Activated naive CD8-positive, alpha-beta T cell treated with anti-CD3 and anti-CD28 coated beads for 36 hours (primary cell): ENCODE results near the gene CNTN5. TPM values are rescaled to one million over a fixed set of nuclear protein-coding genes. Genes with fewer than 3 reads are reported as not detected.

Source experiments
- DNase-seq: peaks from one replicate; pipeline ENCODE4 v3.0.0; 2021
- H3K27ac Mint-ChIP-seq: one replicate; pipeline ENCODE4 v1.8.0; 2022; ENCODE audit warnings: mild to moderate bottlenecking, moderate library complexity, mixed read lengths
- H3K27me3 Mint-ChIP-seq: one replicate; pipeline ENCODE4 v1.8.0; 2022; ENCODE audit warnings: mild to moderate bottlenecking, mixed read lengths
- H3K36me3 Mint-ChIP-seq: one replicate; pipeline ENCODE4 v1.8.0; 2021; ENCODE audit warnings: mild to moderate bottlenecking, mixed read lengths
- H3K4me1 Mint-ChIP-seq: one replicate; pipeline ENCODE4 v1.8.0; 2021; ENCODE audit warnings: mixed read lengths
- H3K4me3 Mint-ChIP-seq: one replicate; pipeline ENCODE4 v1.8.0; 2022; ENCODE audit warnings: mild to moderate bottlenecking, moderate library complexity, mixed read lengths
- H3K9me3 Mint-ChIP-seq: one replicate; pipeline ENCODE4 v1.8.0; 2022; ENCODE audit warnings: mixed read lengths
- total RNA-seq, 2 experiments: library from RNA; stranded (reverse); gene quantifications; one replicate each; pipeline ENCODE4 v1.2.3, GENCODE V29; 2021

CNTN5 gene
- total RNA-seq, 2 experiments from 2014 or later = not detected

DNA sequence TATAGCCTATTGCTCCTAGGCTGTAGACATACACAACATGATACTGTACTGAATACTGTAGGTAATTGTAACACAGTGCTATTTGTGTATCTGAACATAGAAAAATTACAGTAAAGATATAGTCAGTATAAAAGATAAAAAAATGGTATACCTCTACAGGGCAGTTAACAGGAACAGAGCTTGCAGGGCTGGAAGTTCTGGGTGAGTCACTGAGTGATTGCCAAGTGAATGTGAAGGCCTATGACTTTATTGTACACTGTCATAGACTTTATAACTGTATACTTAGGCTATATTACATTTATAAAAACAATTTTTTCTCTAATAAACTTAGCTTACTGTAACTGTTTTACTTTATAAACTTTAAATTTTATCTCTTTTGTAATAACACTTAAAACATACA, 1334.0 kb downstream of the CNTN5 start:
- no peak for DNase-seq
- H3K9me3 Mint-ChIP-seq = peaks cover 5% of the 10 kb centered on the region
- no peak overlapping the region for H3K4me3 Mint-ChIP-seq
- H3K4me1 Mint-ChIP-seq = no peaks in the 10 kb centered on the region
- no peaks in the 10 kb centered on the region for H3K36me3 Mint-ChIP-seq
- no peak overlapping the region for H3K27ac Mint-ChIP-seq
- H3K27me3 Mint-ChIP-seq = no peaks in the 10 kb centered on the region

DNA sequence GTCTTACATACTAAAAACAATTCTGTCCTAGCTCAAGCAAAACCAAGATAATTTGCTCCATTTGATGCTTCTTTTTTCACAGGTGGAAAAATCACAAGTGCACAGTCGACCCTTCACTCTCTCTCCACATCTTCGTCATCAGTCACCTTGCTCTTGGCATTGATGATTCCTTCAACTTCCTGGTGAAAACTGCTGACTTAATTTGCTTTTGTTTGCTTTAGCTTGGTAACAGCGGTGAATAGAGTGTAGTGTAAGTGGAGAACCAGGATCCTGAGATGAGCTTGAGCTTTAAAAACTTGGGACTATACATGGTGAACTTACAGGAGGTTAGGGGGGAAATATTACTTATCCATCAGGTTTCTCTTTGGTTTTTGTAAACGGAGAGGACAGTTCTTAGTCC, 1335.3 kb downstream of the CNTN5 start:
- no peak overlapping the region for H3K27ac Mint-ChIP-seq
- H3K4me3 Mint-ChIP-seq = no peak overlapping the region
- no peaks in the 10 kb centered on the region for H3K36me3 Mint-ChIP-seq
- H3K27me3 Mint-ChIP-seq = no peaks in the 10 kb centered on the region
- peaks cover 4% of the 10 kb centered on the region for H3K9me3 Mint-ChIP-seq
- H3K4me1 Mint-ChIP-seq = no peaks in the 10 kb centered on the region
- no peak for DNase-seq

DNA sequence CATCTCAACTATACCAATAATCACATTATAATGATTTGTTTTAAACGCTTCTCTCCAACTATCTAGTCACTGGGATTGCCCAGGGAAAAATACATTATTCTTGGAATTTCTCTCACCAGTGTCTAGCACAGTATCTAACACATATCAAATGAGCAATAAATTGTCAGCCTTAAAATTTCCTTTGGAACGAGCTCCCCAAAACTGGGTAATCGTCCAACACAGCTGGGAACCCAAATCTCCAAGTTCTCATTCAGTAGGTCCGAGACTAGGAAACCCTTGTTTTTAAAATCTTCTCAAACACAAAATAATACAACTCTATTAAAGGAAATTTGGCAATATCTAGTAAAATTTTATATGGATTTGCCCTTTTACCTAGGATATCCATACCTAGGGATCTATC, 1338.5 kb downstream of the CNTN5 start:
- no peak overlapping the region for H3K4me3 Mint-ChIP-seq
- H3K4me1 Mint-ChIP-seq = no peaks in the 10 kb centered on the region
- H3K36me3 Mint-ChIP-seq = no peaks in the 10 kb centered on the region

GRCh38 chr11:100367892-100368291, 1347.1 kb downstream of the CNTN5 start:
- Mint-ChIP-seq H3K9me3 (peaks cover 8% of the 10 kb centered on the region), H3K27me3 (no peaks in the 10 kb centered on the region), H3K4me1 (no peaks in the 10 kb centered on the region), H3K36me3 (no peaks in the 10 kb centered on the region), H3K4me3 (no peak overlapping the region), H3K27ac (no peak overlapping the region)
- no peak for DNase-seq

More for the DNA sequence above, 1338.5 kb downstream of the CNTN5 start:
- DNase-seq = no peak
- no peak overlapping the region for H3K27ac Mint-ChIP-seq
- peaks cover 4% of the 10 kb centered on the region for H3K9me3 Mint-ChIP-seq
- H3K27me3 Mint-ChIP-seq = no peaks in the 10 kb centered on the region

- no peak overlapping the region for H3K4me3 Mint-ChIP-seq
- no peaks in the 10 kb centered on the region for H3K4me1 Mint-ChIP-seq
Measured at GRCh38 chr11:100383357-100383865, 1362.7 kb downstream of the CNTN5 start.

GRCh38 chr11:100396266-100396665, 1375.5 kb downstream of the CNTN5 start:
- no peaks in the 10 kb centered on the region for H3K27me3 Mint-ChIP-seq
- no peak overlapping the region for H3K27ac Mint-ChIP-seq
- no peak overlapping the region for H3K4me3 Mint-ChIP-seq

More at GRCh38 chr11:100383357-100383865, 1362.7 kb downstream of the CNTN5 start:
- Mint-ChIP-seq H3K9me3 (peaks cover 13% of the 10 kb centered on the region), H3K36me3 (peaks cover 2% of the 10 kb centered on the region), H3K27ac (no peak overlapping the region), H3K27me3 (no peaks in the 10 kb centered on the region)
- no peak for DNase-seq

DNA sequence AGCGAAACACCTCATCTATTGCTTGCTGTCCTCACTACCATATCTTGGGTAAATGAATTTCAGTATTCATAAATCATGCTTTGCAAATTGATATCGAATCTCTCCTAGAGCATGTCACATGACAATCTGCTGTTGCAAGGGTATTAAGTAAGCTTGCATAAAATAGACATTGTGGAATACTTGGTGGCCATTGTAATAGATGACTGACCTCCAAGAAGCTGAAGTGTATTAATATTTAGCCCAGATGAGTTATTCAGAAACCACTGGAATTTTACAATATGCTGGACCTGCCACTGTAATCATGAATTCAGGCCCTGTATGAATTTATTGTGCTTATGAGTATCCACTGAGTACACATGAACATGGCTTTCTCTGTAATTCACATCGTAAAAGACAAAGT, 1376.7 kb downstream of the CNTN5 start:
- H3K27me3 Mint-ChIP-seq = no peaks in the 10 kb centered on the region
- H3K4me1 Mint-ChIP-seq = no peaks in the 10 kb centered on the region
- H3K4me3 Mint-ChIP-seq = no peak overlapping the region
- no peak for DNase-seq
- peaks cover 7% of the 10 kb centered on the region for H3K9me3 Mint-ChIP-seq
- no peak overlapping the region for H3K27ac Mint-ChIP-seq
- H3K36me3 Mint-ChIP-seq = no peaks in the 10 kb centered on the region

More at GRCh38 chr11:100396266-100396665, 1375.5 kb downstream of the CNTN5 start:
- peaks cover 6% of the 10 kb centered on the region for H3K9me3 Mint-ChIP-seq
- no peaks in the 10 kb centered on the region for H3K36me3 Mint-ChIP-seq
- H3K4me1 Mint-ChIP-seq = no peaks in the 10 kb centered on the region
- no peak for DNase-seq

GRCh38 chr11:100403816-100404215, 1383.1 kb downstream of the CNTN5 start:
- Mint-ChIP-seq H3K36me3 (no peaks in the 10 kb centered on the region), H3K4me1 (no peaks in the 10 kb centered on the region), H3K27me3 (no peaks in the 10 kb centered on the region), H3K27ac (no peak overlapping the region), H3K4me3 (no peak overlapping the region), H3K9me3 (peaks cover 4% of the 10 kb centered on the region)
- DNase-seq = no peak

DNA sequence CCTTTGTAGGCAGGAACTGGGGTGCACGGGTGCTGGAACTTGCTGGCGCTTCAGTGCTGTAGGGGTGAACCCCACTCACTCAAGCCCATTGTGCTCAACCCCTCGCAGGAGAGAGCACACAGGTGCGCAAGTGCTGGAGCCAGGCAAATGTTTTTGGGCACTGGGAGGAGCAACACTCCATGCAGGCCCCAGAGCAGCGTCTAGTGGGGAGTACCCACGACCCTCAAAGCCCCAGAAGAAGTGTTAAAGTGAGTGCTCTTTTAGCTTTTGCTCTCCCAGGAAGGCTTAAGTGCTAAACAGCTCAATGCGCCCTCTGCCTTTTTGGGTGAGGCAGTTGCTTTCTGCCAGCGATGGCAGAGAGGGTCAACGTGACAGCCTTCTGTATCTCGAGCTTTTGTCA, 1384.2 kb downstream of the CNTN5 start:
- peaks cover 6% of the 10 kb centered on the region for H3K9me3 Mint-ChIP-seq

More for the DNA sequence above, 1384.2 kb downstream of the CNTN5 start:
- Mint-ChIP-seq H3K4me3 (no peak overlapping the region), H3K4me1 (no peaks in the 10 kb centered on the region), H3K27me3 (no peaks in the 10 kb centered on the region), H3K27ac (no peak overlapping the region), H3K36me3 (no peaks in the 10 kb centered on the region)
- DNase-seq = no peak
